ENCODE measurements around the gene DNMT3A.

The DNMT3A gene

GRCh38 chr2:25334482-25334881, 7.2 kb downstream of the DNMT3A start:
- no peak overlapping the region for H3K4me3 ChIP-seq (ENCODE audit: low read length)
- no peak for DNase-seq (ENCODE audit: low read depth)
- TF ChIP-seq CTCF (conservative IDR thresholded peaks at IDR 0.05; ENCODE audit: low read length) = no peak

GRCh38 chr2:25333981-25334380, 7.7 kb downstream of the DNMT3A start:
- no peak for DNase-seq (ENCODE audit: low read depth)
- H3K4me3 ChIP-seq (ENCODE audit: low read length) = no peak overlapping the region
- no peak for TF ChIP-seq CTCF (conservative IDR thresholded peaks at IDR 0.05; ENCODE audit: low read length)

GRCh38 chr2:25332571-25332970, 9.2 kb downstream of the DNMT3A start:
- H3K4me3 ChIP-seq (ENCODE audit: low read length) = no peak overlapping the region
- no peak for TF ChIP-seq CTCF (conservative IDR thresholded peaks at IDR 0.05; ENCODE audit: low read length)
- DNase-seq (ENCODE audit: low read depth) = no peak

GRCh38 chr2:25331686-25332365, 9.9 kb downstream of the DNMT3A start:
- no peak for TF ChIP-seq CTCF (conservative IDR thresholded peaks at IDR 0.05; ENCODE audit: low read length)
- H3K4me3 ChIP-seq (ENCODE audit: low read length) = no peak overlapping the region
- no peak for DNase-seq (ENCODE audit: low read depth)

- no peak for TF ChIP-seq CTCF (conservative IDR thresholded peaks at IDR 0.05; ENCODE audit: low read length)
- no peak for DNase-seq (ENCODE audit: low read depth)
- H3K4me3 ChIP-seq (ENCODE audit: low read length) = no peak overlapping the region
Measured at GRCh38 chr2:25330937-25331336, 10.8 kb downstream of the DNMT3A start.

- no peak for TF ChIP-seq CTCF (conservative IDR thresholded peaks at IDR 0.05; ENCODE audit: low read length)
- DNase-seq (ENCODE audit: low read depth) = no peak
- H3K4me3 ChIP-seq (ENCODE audit: low read length) = no peak overlapping the region
Measured at GRCh38 chr2:25330273-25330672, 11.5 kb downstream of the DNMT3A start.
